Panc1 (cell line): ENCODE measurements around the gene TOR1B.

Source experiments
- CTCF ChIP-seq: fragments of 450-650 bp; IDR thresholded peaks from 2 replicates; pipeline ENCODE4 v1.5.1; 2017; ENCODE audit warnings: mild to moderate bottlenecking
- POLR2AphosphoS5 ChIP-seq: IDR thresholded peaks from 2 replicates; pipeline ENCODE4 v1.6.1; 2012; ENCODE audit warnings: mild to moderate bottlenecking, low read depth, low read length, moderate library complexity
- SIN3A ChIP-seq: IDR thresholded peaks from 2 replicates; pipeline ENCODE4 v1.6.1; 2012; ENCODE audit warnings: low read depth, mild to moderate bottlenecking, low read length, moderate library complexity, borderline replicate concordance; ENCODE audit not compliant: insufficient read depth
- TCF7L2 ChIP-seq: IDR thresholded peaks from 2 replicates; pipeline ENCODE4 v1.6.1; 2011; ENCODE audit warnings: mild to moderate bottlenecking, low read depth, low read length, inconsistent platforms
- TF ChIP-seq, protein P1 (sequence below), 2 experiments: IDR thresholded peaks; 2 replicates each; pipeline ENCODE4 v1.6.1; 2011 to 2012; ENCODE audit warnings: low read depth in 2 of 2, control low read depth in 1 of 2, low read length in 1 of 2, mild to moderate bottlenecking in 1 of 2, moderate library complexity in 1 of 2; ENCODE audit not compliant: insufficient read depth in 1 of 2

GRCh38 chr9:129853614-129854013 is 50.6 kb downstream of the TOR1B start:
- no peak for TF ChIP-seq CTCF
- no peak for TF ChIP-seq POLR2AphosphoS5
- TF ChIP-seq, protein P1, sequence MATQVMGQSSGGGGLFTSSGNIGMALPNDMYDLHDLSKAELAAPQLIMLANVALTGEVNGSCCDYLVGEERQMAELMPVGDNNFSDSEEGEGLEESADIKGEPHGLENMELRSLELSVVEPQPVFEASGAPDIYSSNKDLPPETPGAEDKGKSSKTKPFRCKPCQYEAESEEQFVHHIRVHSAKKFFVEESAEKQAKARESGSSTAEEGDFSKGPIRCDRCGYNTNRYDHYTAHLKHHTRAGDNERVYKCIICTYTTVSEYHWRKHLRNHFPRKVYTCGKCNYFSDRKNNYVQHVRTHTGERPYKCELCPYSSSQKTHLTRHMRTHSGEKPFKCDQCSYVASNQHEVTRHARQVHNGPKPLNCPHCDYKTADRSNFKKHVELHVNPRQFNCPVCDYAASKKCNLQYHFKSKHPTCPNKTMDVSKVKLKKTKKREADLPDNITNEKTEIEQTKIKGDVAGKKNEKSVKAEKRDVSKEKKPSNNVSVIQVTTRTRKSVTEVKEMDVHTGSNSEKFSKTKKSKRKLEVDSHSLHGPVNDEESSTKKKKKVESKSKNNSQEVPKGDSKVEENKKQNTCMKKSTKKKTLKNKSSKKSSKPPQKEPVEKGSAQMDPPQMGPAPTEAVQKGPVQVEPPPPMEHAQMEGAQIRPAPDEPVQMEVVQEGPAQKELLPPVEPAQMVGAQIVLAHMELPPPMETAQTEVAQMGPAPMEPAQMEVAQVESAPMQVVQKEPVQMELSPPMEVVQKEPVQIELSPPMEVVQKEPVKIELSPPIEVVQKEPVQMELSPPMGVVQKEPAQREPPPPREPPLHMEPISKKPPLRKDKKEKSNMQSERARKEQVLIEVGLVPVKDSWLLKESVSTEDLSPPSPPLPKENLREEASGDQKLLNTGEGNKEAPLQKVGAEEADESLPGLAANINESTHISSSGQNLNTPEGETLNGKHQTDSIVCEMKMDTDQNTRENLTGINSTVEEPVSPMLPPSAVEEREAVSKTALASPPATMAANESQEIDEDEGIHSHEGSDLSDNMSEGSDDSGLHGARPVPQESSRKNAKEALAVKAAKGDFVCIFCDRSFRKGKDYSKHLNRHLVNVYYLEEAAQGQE (IDR thresholded peaks at IDR 0.05; ENCODE audit: insufficient read depth in 1 of 2, low read depth in 2 of 2, low read length in 1 of 2): no peak
- TF ChIP-seq TCF7L2: no peak
- TF ChIP-seq SIN3A: no peak
